Lower lobe of right lung (tissue), 2 donors: ENCODE results near the gene ADISSP. TPM values are rescaled to one million over a fixed set of nuclear protein-coding genes. Genes with fewer than 3 reads are reported as not detected.

Source experiments
- ATAC-seq, 2 donors: fragments of 200-7000 bp; cut with Tn5 transposase; one replicate each; pipeline ENCODE4 v1.9.1; 2020 to 2022; ENCODE audit warnings: mild to moderate bottlenecking in 2 of 2, moderate library complexity in 2 of 2
- DNase-seq: peaks from one replicate; pipeline ENCODE4 v3.0.0-alpha.2; 2020
- H3K27ac ChIP-seq: fragments of 200-600 bp; one replicate; pipeline ENCODE4 v1.8.0; 2022
- H3K27me3 ChIP-seq: fragments of 200-600 bp; one replicate; pipeline ENCODE4 v1.8.0; 2022; ENCODE audit warnings: low read depth
- H3K36me3 ChIP-seq: fragments of 200-600 bp; one replicate; pipeline ENCODE4 v1.8.0; 2022; ENCODE audit warnings: mild to moderate bottlenecking
- H3K4me1 ChIP-seq: fragments of 200-600 bp; one replicate; pipeline ENCODE4 v1.8.0; 2022
- H3K4me3 ChIP-seq: fragments of 200-600 bp; one replicate; pipeline ENCODE4 v1.8.0; 2022; ENCODE audit warnings: mild to moderate bottlenecking
- H3K9me3 ChIP-seq: fragments of 200-600 bp; one replicate; pipeline ENCODE4 v1.8.0; 2022
- intact Hi-C: fragments of 100-400 bp; cut with DNase I; formaldehyde crosslinking; loops from one replicate; pipeline ENCODE4 v1.11.0; 2022
- total RNA-seq: library from RNA; stranded (reverse); fragmentation: NEBNext Ultra II Directional; extraction: Animal tissue kit (Norgen Biotek cat#: 25700); gene quantifications from one replicate; pipeline ENCODE4 v1.2.1, GENCODE V29; 2021
- TF ChIP-seq, protein P1 (sequence below): fragments of 200-600 bp; IDR thresholded peaks from one replicate; pipeline ENCODE4 v1.8.0; 2022; ENCODE audit warnings: antibody characterized with exemption, mild to moderate bottlenecking
- donor health status: DM: no; HTN: yes; CAD: no; lungs with severe emphysema.

The ADISSP gene
- total RNA-seq, 1 donor from 2014 or later = 33.2 TPM

GRCh38 chr20:3728876-3729275, 38.7 kb downstream of the ADISSP start:
- TF ChIP-seq, protein P1, sequence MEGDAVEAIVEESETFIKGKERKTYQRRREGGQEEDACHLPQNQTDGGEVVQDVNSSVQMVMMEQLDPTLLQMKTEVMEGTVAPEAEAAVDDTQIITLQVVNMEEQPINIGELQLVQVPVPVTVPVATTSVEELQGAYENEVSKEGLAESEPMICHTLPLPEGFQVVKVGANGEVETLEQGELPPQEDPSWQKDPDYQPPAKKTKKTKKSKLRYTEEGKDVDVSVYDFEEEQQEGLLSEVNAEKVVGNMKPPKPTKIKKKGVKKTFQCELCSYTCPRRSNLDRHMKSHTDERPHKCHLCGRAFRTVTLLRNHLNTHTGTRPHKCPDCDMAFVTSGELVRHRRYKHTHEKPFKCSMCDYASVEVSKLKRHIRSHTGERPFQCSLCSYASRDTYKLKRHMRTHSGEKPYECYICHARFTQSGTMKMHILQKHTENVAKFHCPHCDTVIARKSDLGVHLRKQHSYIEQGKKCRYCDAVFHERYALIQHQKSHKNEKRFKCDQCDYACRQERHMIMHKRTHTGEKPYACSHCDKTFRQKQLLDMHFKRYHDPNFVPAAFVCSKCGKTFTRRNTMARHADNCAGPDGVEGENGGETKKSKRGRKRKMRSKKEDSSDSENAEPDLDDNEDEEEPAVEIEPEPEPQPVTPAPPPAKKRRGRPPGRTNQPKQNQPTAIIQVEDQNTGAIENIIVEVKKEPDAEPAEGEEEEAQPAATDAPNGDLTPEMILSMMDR = no peak
- DNase-seq = no peak
- intact Hi-C loops = no loop called here
- Histone ChIP-seq H3K27ac (no peak overlapping the region), H3K4me1 (peaks cover 33% of the 10 kb centered on the region), H3K4me3 (no peak overlapping the region), H3K36me3 (no peaks in the 10 kb centered on the region), H3K9me3 (no peaks in the 10 kb centered on the region), H3K27me3 (peaks cover 27% of the 10 kb centered on the region)
- no peak for ATAC-seq

DNA sequence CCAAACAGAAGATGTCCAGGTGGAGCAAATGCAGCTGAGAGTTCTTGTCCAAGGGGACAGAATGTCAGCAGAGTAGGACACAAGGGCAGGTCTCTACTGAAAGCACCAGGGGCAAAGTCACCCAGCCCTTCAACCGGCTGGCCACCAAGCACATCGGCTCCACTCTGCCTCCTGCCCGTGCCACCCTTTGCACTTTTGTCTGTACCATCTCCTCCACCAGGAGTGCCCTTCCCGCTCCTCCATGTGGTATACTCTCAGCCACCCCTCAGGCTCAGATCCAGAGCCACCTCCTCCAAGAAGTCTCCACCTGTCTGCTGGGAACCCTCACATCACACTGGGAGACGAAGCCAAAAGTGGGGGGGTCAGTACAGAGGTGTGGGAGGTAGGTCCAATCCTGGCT, 39.2 kb downstream of the ADISSP start:
- H3K27ac ChIP-seq = no peak overlapping the region
- ATAC-seq (no peak), DNase-seq (no peak)
- peaks cover 33% of the 10 kb centered on the region for H3K4me1 ChIP-seq
- H3K27me3 ChIP-seq = peaks cover 27% of the 10 kb centered on the region
- TF ChIP-seq, protein P1 = no peak
- no peak overlapping the region for H3K4me3 ChIP-seq
- no peaks in the 10 kb centered on the region for H3K36me3 ChIP-seq
- no peaks in the 10 kb centered on the region for H3K9me3 ChIP-seq
- intact Hi-C loops = no loop called here

DNA sequence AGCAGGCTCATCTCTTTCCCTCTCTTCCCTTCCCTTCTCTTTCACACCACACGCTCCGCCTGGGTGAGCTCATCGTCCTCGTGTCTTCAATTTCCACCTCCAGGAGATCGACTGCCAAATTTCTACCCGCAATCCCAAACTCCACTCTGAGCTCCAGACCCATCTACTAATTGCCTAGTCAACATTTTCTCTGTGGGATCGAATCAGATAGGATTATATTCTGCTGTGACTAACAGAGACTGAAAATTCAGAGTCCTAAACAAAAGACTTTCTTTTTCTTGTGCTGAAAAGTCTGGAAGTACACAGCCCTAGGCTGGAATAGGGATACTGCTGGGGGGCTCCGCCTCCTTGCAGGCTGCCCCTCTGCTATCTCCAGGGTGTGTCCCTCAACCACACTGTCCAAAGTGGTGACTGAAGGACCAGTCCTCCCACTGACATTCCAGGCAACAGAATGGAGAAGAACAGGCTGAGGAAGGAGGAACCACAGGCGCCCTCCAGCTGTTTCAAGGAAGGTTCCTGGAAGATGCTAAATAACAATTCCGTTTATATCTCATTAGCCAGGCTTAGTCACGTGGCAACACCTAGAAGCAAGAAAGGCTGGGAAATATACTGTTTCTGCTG, 40.0 kb downstream of the ADISSP start:
- H3K27ac ChIP-seq = no peak overlapping the region
- H3K4me3 ChIP-seq = no peak overlapping the region
- intact Hi-C loops = no loop called here
- no peaks in the 10 kb centered on the region for H3K9me3 ChIP-seq
- DNase-seq (no peak), ATAC-seq (peak in 1 of 2 donors; percentile 17)
- no peaks in the 10 kb centered on the region for H3K36me3 ChIP-seq
- H3K27me3 ChIP-seq = peaks cover 19% of the 10 kb centered on the region
- TF ChIP-seq, protein P1 = no peak
- peaks cover 33% of the 10 kb centered on the region for H3K4me1 ChIP-seq

- DNase-seq = no peak
- Histone ChIP-seq H3K27ac (no peak overlapping the region), H3K9me3 (no peaks in the 10 kb centered on the region), H3K27me3 (peaks cover 12% of the 10 kb centered on the region), H3K4me1 (peaks cover 19% of the 10 kb centered on the region), H3K36me3 (no peaks in the 10 kb centered on the region), H3K4me3 (no peak overlapping the region)
- TF ChIP-seq, protein P1 = no peak
- intact Hi-C loops = no loop called here
- ATAC-seq = no peak
Measured at GRCh38 chr20:3724356-3724755, 43.2 kb downstream of the ADISSP start.

DNA sequence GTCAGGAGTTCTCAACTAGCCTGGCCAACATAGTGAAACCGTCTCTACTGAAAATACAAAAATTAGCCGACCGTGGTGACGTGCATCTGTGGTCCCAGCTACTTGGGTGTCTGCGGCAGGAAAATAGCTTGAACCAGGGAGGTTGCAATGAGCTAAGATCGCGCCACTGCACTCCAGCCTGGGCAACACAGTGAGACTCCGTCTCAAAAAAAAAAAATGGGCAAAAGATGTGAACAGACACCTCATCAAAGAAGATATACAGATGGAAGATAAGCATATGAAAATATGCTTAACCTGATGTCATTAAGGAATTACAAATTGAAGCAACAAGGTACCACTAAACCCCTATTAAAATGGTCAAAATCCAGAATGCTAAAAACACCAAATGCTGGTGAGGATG, 44.3 kb downstream of the ADISSP start:
- TF ChIP-seq, protein P1 = no peak
- ATAC-seq (no peak), DNase-seq (no peak)
- Histone ChIP-seq H3K9me3 (no peaks in the 10 kb centered on the region), H3K4me1 (peaks cover 8% of the 10 kb centered on the region), H3K4me3 (no peak overlapping the region), H3K36me3 (no peaks in the 10 kb centered on the region), H3K27ac (no peak overlapping the region), H3K27me3 (peaks cover 5% of the 10 kb centered on the region)
- intact Hi-C loops = no loop called here
